Neural cell (in vitro differentiated cells): Measurements from ENCODE around the gene TNS4. TPM values are rescaled to one million over a fixed set of nuclear protein-coding genes. Genes with fewer than 3 reads are reported as not detected.

ENCODE experiments used
- H2AFZ ChIP-seq: fragments of 200-600, 300-800 bp; sonication (generic), shearing (Covaris generic); 2 replicates; pipeline ENCODE4 v1.6.0; 2014; ENCODE audit warnings: low read depth, mild to moderate bottlenecking, antibody characterized with exemption, low read length, moderate library complexity
- H3F3A ChIP-seq: fragments of 200-600 bp; shearing (Covaris generic); 2 replicates; pipeline ENCODE4 v1.6.1; 2016; ENCODE audit warnings: mild to moderate bottlenecking, moderate library complexity, mixed read lengths, antibody characterized with exemption, low read length; ENCODE audit not compliant: insufficient read depth, poor library complexity, severe bottlenecking
- H3K27ac ChIP-seq: fragments of 200-600, 300-800 bp; sonication (generic), shearing (Covaris generic); 2 replicates; pipeline ENCODE4 v1.5.1; 2014; ENCODE audit warnings: mild to moderate bottlenecking, low read length, moderate library complexity
- H3K27me3 ChIP-seq: fragments of 300-800, 200-600 bp; sonication (generic), shearing (Covaris generic); 2 replicates; pipeline ENCODE4 v1.6.0; 2014; ENCODE audit warnings: mild to moderate bottlenecking, low read depth, low read length, moderate library complexity; ENCODE audit not compliant: insufficient read depth
- H3K36me3 ChIP-seq: fragments of 300-800, 200-600 bp; sonication (generic), shearing (Covaris generic); 2 replicates; pipeline ENCODE4 v1.5.1; 2014; ENCODE audit warnings: mild to moderate bottlenecking, antibody characterized with exemption, low read length, moderate library complexity; ENCODE audit not compliant: insufficient read depth
- H3K4me2 ChIP-seq: fragments of 300-800, 200-600 bp; sonication (generic), shearing (Covaris generic); 2 replicates; pipeline ENCODE4 v1.6.0; 2014; ENCODE audit warnings: mild to moderate bottlenecking, low read length
- H3K4me3 ChIP-seq: fragments of 300-800, 200-600 bp; sonication (generic), shearing (Covaris generic); 2 replicates; pipeline ENCODE4 v1.5.1; 2014; ENCODE audit warnings: mild to moderate bottlenecking, low read length, moderate library complexity
- H3K79me2 ChIP-seq: fragments of 200-600 bp; shearing (Covaris generic); replicated peaks from 2 replicates; pipeline ENCODE4 v1.6.0; 2014; ENCODE audit warnings: mild to moderate bottlenecking, low read length, moderate library complexity; ENCODE audit not compliant: insufficient read depth
- H3K9ac ChIP-seq: fragments of 300-800, 200-600 bp; sonication (generic), shearing (Covaris generic); 2 replicates; pipeline ENCODE4 v1.6.1; 2016; ENCODE audit warnings: mild to moderate bottlenecking, low read length, mixed read lengths
- H3K9me2 ChIP-seq: fragments of 200-600 bp; shearing (Covaris generic); 2 replicates; pipeline ENCODE4 v1.6.1; 2016; ENCODE audit warnings: mild to moderate bottlenecking, low read length, mixed read lengths; ENCODE audit not compliant: insufficient read depth
- H3K9me3 ChIP-seq: fragments of 200-600, 300-800 bp; sonication (generic), shearing (Covaris generic); 2 replicates; pipeline ENCODE4 v1.6.1; 2016; ENCODE audit warnings: mild to moderate bottlenecking, mixed run types, low read length, moderate library complexity, mixed read lengths
- H4K20me1 ChIP-seq: fragments of 200-600 bp; shearing (Covaris generic); 2 replicates; pipeline ENCODE4 v1.6.1; 2016; ENCODE audit warnings: mild to moderate bottlenecking, mixed run types; ENCODE audit not compliant: insufficient read depth
- EP300 ChIP-seq: fragments of 450-650 bp; conservative IDR thresholded peaks from 2 replicates; pipeline ENCODE4 v1.6.1; 2014; ENCODE audit warnings: antibody characterized with exemption, mild to moderate bottlenecking, moderate library complexity; ENCODE audit not compliant: poor library complexity, severe bottlenecking
- EZH2 ChIP-seq: fragments of 200-600, 300-800 bp; shearing (Covaris generic), sonication (generic); IDR thresholded peaks from 2 replicates; pipeline ENCODE4 v1.6.1; 2014; ENCODE audit warnings: antibody characterized with exemption, low read length, borderline replicate concordance, mild to moderate bottlenecking; ENCODE audit not compliant: insufficient read depth, poor library complexity, severe bottlenecking
- MXI1 ChIP-seq: fragments of 450-650 bp; conservative IDR thresholded peaks from 2 replicates; pipeline ENCODE4 v1.6.1; 2014; ENCODE audit warnings: antibody characterized with exemption, mild to moderate bottlenecking; ENCODE audit not compliant: poor library complexity, severe bottlenecking
- POLR2AphosphoS5 ChIP-seq: IDR thresholded peaks from 2 replicates; pipeline ENCODE4 v1.6.1; 2012
- RAD21 ChIP-seq: fragments of 450-650 bp; conservative IDR thresholded peaks from 2 replicates; pipeline ENCODE4 v1.6.1; 2014; ENCODE audit warnings: antibody characterized with exemption, mild to moderate bottlenecking, moderate library complexity
- SMC3 ChIP-seq: fragments of 450-650 bp; conservative IDR thresholded peaks from 2 replicates; pipeline ENCODE4 v1.6.1; 2014; ENCODE audit warnings: antibody characterized with exemption, mild to moderate bottlenecking, moderate library complexity; ENCODE audit not compliant: poor library complexity
- TAF1 ChIP-seq: IDR thresholded peaks from 2 replicates; pipeline ENCODE4 v1.6.1; 2012; ENCODE audit warnings: low read depth
- polyA plus RNA-seq: library from polyadenylated mRNA; depleted of rRNA; stranded (reverse); fragments of >200 nt; gene quantifications from 2 replicates; pipeline ENCODE4 v1.2.3, GENCODE V29; 2014
- TF ChIP-seq, protein P1 (sequence below): fragments of 450-650 bp; IDR thresholded peaks from 2 replicates; pipeline ENCODE4 v1.5.1; 2014; ENCODE audit warnings: antibody characterized with exemption, mild to moderate bottlenecking, moderate library complexity; ENCODE audit not compliant: poor library complexity, severe bottlenecking
- TF ChIP-seq, protein P2 (sequence below): IDR thresholded peaks from 2 replicates; pipeline ENCODE4 v1.6.1; 2012; ENCODE audit warnings: borderline replicate concordance

Gene TNS4
- polyA plus RNA-seq, 1 donor from 2014 or later = not detected

DNA sequence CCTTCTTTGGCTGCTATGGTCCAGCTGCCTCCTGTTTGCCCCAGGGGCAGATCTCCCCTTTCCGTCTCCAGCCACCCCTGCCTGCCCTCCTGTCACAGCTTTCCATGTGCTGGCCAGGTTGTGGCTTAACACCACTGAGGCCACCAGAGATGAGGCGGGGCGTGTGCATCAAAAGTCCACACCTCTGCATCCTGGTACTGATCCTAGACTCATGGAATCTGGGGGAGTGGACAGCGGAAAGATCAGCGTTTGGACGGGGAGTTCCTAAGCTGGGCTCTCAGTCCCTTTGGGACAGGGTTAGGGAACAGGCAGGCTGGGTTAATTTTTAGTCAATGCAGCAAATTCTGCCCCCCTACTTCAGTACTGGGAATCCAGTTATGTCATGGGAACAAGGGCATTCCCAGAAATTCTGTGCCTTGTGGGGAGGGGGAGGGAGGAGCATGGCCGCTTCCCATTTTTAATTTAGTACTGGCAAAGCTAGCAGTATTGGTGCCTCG is 54.2 kb downstream of the TNS4 start:
- no peak overlapping the region for H2AFZ ChIP-seq
- H3K9ac ChIP-seq = no peak overlapping the region
- H3K36me3 ChIP-seq = no peaks in the 10 kb centered on the region
- H3K9me3 ChIP-seq = no peaks in the 10 kb centered on the region
- no peaks in the 10 kb centered on the region for H4K20me1 ChIP-seq
- H3K9me2 ChIP-seq = no peaks in the 10 kb centered on the region
- no peaks in the 10 kb centered on the region for H3F3A ChIP-seq
- H3K79me2 ChIP-seq = no peaks in the 10 kb centered on the region
- TF ChIP-seq EZH2 = no peak
- no peak for TF ChIP-seq SMC3
- TF ChIP-seq MXI1 = no peak
- TF ChIP-seq RAD21 = no peak
- no peak for TF ChIP-seq EP300
- no peak for TF ChIP-seq POLR2AphosphoS5
- TF ChIP-seq, protein P1, sequence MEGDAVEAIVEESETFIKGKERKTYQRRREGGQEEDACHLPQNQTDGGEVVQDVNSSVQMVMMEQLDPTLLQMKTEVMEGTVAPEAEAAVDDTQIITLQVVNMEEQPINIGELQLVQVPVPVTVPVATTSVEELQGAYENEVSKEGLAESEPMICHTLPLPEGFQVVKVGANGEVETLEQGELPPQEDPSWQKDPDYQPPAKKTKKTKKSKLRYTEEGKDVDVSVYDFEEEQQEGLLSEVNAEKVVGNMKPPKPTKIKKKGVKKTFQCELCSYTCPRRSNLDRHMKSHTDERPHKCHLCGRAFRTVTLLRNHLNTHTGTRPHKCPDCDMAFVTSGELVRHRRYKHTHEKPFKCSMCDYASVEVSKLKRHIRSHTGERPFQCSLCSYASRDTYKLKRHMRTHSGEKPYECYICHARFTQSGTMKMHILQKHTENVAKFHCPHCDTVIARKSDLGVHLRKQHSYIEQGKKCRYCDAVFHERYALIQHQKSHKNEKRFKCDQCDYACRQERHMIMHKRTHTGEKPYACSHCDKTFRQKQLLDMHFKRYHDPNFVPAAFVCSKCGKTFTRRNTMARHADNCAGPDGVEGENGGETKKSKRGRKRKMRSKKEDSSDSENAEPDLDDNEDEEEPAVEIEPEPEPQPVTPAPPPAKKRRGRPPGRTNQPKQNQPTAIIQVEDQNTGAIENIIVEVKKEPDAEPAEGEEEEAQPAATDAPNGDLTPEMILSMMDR = no peak
- TF ChIP-seq, protein P2, sequence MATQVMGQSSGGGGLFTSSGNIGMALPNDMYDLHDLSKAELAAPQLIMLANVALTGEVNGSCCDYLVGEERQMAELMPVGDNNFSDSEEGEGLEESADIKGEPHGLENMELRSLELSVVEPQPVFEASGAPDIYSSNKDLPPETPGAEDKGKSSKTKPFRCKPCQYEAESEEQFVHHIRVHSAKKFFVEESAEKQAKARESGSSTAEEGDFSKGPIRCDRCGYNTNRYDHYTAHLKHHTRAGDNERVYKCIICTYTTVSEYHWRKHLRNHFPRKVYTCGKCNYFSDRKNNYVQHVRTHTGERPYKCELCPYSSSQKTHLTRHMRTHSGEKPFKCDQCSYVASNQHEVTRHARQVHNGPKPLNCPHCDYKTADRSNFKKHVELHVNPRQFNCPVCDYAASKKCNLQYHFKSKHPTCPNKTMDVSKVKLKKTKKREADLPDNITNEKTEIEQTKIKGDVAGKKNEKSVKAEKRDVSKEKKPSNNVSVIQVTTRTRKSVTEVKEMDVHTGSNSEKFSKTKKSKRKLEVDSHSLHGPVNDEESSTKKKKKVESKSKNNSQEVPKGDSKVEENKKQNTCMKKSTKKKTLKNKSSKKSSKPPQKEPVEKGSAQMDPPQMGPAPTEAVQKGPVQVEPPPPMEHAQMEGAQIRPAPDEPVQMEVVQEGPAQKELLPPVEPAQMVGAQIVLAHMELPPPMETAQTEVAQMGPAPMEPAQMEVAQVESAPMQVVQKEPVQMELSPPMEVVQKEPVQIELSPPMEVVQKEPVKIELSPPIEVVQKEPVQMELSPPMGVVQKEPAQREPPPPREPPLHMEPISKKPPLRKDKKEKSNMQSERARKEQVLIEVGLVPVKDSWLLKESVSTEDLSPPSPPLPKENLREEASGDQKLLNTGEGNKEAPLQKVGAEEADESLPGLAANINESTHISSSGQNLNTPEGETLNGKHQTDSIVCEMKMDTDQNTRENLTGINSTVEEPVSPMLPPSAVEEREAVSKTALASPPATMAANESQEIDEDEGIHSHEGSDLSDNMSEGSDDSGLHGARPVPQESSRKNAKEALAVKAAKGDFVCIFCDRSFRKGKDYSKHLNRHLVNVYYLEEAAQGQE = no peak
- no peak for TF ChIP-seq TAF1
- H3K4me2 ChIP-seq = no peak overlapping the region
- H3K4me3 ChIP-seq = no peak overlapping the region
- H3K27me3 ChIP-seq = peaks cover 13% of the 10 kb centered on the region
- H3K27ac ChIP-seq = no peak overlapping the region

DNA sequence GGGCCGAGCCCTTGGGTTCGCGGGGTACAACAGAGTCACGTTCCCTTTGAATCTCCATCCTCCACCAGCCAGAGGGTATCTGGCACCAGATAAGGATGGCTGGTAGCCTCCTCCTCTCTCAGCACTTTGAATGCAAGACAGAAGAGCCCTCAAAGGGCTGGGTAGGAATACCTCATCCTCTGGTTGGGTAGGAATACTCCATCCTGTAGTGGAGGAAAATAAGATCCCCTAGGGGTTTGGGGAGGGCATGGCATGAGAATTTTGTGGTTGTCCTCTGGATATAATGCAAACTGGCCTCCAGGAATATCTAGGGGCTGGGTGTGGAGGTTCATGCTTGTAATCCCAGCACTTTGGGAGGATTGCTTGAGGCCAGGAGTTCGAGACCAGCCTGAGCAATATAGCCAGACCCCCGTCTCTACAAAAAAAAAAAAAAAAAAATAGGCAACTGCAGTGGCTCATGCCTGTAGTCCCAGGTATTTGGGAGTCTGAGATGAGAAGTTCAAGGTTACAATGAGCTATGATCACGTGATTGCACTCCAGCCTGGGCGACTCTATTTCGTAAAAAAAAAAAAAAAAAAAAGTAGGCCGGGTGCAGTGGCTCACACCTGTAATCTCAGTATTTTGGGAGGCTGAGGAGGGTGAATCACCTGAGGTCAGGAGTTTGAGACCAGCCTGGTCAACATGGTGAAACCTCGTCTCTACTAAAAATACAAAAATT is 55.5 kb downstream of the TNS4 start:
- no peak overlapping the region for H3K27ac ChIP-seq
- no peaks in the 10 kb centered on the region for H3F3A ChIP-seq
- H3K4me3 ChIP-seq = no peak overlapping the region
- H3K27me3 ChIP-seq = peaks cover 13% of the 10 kb centered on the region
- H3K36me3 ChIP-seq = no peaks in the 10 kb centered on the region
- H4K20me1 ChIP-seq = no peaks in the 10 kb centered on the region
- H3K9me2 ChIP-seq = no peaks in the 10 kb centered on the region
- TF ChIP-seq EP300 = no peak
- no peak overlapping the region for H3K9ac ChIP-seq
- no peaks in the 10 kb centered on the region for H3K79me2 ChIP-seq
- H3K9me3 ChIP-seq = no peaks in the 10 kb centered on the region
- H2AFZ ChIP-seq = no peak overlapping the region
- H3K4me2 ChIP-seq = no peak overlapping the region
